Measurements from ENCODE around the gene PCSK6.
A peak's percentile ranks its signal among the peaks of the same experiment; 100 is the strongest.
"Not testable (repeated sequence)": the region's sequence is repeated elsewhere in the genome, so short reads cannot be mapped to it uniquely, and the experiment has no call there.

Gene PCSK6

GRCh38 chr15:101481917-101482525 lies 7.5 kb downstream of the PCSK6 start:
- no peak for DNase-seq

- DNase-seq = no peak
Observed at GRCh38 chr15:101481381-101481705, 8.2 kb downstream of the PCSK6 start.

GRCh38 chr15:101480613-101481380 lies 8.7 kb downstream of the PCSK6 start:
- no peak for DNase-seq

- peak; percentile 11 for DNase-seq
Observed at GRCh38 chr15:101479851-101480612, 9.5 kb downstream of the PCSK6 start.

GRCh38 chr15:101479342-101479845 lies 10.1 kb downstream of the PCSK6 start:
- no peak for DNase-seq

DNA sequence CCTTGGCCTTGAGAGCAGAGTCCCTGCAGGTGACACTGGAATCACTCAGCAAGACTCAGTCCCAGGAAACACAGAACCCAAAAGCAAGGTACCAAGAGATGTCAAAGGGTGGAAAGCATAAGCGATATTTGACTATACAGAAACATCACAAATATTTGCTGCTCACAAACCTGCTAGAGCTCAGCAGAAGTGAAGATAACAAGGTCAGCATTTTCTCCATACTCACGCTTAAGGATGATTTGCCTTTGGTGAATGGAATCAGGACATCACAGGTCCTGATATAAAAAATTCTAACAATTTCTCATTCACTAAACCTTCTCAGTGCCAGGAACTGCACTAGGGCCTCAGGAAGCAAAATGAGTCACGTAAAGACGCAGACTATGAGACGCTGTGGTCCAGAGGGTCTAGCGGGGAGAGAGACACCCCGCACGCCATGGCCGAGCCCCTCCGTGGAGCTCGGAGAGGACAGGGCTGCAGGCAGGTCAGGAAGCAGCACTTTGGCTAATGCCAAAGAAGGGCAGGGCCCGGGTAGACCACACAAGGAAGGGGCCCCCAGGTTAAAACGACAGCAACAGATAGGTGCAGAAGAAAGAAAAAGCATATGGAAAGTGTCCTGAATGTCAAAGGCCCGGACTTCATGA lies 10.7 kb downstream of the PCSK6 start:
- DNase-seq = no peak

GRCh38 chr15:101477851-101478362 lies 11.6 kb downstream of the PCSK6 start:
- DNase-seq = no peak

- no peak for DNase-seq
Observed at GRCh38 chr15:101476756-101477155, 12.8 kb downstream of the PCSK6 start.

DNA sequence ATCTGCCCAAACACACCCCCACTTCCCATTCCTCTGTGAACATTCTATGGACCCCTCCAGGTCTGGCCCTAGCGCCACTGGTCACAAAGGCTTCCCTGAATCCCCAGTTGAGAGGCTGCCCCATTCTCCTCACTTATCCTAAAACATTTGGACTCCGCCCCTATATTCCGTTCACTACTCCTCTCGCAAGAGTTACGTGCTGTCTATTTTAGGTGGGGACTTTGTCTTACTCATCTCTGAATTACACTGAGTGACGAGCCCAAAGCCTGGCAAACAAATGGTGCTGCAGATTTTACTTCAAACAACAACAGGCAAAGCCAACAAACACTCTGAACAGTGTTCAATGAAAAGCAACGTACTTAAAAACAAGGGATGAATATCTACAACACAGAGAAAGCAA lies 14.5 kb downstream of the PCSK6 start:
- DNase-seq = no peak

DNA sequence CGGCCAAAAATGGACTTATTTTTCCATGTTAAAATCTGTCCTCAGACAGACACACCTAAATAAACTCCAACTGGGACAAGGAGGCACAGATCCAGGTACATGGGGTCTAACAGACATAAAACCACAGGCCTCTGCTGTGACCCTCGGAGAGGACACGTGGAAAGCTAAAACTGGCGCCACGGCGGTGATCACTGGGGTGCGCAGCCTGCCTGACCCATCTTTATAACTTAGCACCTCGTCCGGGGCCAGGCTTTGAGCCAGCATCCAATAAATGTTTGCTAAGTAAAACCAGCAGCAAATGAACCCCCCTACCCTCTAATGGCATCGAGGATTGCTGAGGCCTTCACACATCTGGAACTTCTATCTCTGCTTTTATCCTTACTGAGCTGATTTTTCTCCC lies 15.3 kb downstream of the PCSK6 start:
- DNase-seq = no peak

DNA sequence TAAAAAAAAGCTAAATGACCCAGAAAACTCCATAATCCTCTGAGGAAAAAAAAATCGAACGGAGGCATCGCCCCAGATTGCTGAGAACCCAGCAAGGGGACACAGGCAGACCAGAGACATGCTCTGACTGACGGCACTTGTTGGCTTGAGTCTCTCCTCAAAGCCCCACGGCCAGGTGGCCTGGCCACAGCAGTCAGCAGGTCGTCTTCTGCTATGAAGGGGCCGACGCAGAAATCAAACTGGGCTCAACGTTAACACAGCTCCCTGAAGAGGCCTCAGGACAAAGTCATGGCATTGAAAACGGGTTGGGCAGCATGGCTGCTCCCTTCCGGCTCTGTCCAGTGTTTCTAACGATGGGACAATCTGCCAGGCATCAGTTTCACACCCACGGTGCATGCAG lies 17.5 kb downstream of the PCSK6 start:
- no peak for DNase-seq

DNA sequence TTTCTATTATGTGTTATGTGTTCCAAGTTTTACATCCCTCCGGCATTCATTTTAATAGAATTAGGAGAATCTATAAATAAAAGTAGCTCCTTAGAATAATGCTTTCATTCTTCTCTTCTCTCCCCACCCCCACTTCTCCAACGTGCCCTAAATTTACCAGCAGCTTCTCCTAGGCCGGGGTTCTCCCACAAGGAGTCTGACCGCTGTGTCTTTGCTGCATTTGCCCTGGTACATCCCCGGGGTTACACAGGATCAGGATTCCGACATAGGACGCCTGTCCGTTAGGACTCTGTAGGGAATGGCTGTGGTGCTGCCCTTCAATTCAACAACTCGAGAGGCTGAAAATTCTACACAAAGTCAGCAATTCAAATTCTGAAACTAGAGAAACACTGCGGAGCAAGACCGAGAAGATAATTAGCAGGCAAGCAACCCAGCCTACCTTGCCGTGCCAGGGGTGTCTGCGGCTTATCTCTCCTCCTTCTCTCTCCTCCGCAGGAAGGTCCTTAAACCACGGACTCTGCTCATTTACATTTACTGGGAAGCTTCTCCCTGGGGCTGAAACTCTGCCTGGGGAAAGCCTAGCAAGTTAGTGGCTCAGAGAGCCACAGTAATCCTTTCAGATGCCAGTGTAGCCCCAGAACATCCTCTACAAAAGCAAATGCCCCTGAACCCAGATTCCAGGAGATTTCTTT lies 18.8 kb downstream of the PCSK6 start:
- DNase-seq = no peak

DNA sequence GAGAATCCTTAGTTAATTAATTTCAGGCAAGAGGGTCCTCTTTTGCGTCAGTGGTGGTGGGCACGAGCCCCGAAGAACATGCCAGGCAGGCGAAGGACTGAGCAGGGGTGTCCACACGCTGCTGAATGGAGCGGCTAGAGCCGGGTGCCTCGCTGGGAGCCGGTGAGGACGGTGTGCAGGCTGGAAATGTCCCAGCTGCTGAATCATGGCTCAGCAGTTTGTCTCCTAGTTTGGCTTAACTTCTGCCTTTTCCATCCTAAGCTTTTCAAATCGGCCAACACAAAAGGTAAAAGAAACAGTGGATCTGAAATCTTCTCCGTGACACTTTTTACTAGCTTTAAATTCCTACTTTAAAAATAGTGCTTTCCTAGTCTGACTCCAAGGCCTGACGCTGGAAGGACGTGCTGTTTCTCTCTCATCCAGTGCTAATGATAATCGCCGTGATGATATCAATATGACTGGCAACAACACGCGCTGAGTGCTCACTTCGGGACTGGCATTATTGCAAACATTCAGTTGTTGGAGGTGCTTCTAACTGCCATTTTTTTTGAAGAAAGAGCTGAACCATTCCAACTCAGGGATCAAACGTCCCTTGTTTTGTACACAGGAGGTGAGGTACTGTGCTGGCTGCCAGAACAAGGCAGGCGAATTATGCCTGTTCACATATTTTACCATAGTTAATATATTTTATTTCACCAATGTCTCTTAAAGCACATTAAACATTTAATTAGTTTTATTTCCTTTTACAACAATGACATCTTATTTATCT lies 19.8 kb downstream of the PCSK6 start:
- no peak for DNase-seq

DNA sequence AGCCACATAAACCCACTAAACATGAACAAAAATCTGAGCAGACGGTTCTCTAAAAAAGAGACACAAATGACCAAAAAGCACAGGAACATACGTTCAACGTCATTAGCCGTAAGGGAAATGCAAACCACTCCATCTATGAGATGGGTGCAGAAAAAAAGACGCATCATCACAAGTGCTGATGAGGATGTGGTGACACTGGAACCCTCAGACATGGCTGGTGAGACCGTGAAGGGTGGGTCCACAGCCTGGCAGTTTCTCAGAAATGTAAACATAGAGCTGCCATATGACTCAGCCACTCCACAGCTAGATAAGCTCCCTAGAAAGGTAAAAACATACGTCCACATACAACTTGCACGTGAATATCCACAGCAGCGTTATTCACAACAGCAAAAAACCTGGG lies 23.3 kb downstream of the PCSK6 start:
- DNase-seq = no peak

DNA sequence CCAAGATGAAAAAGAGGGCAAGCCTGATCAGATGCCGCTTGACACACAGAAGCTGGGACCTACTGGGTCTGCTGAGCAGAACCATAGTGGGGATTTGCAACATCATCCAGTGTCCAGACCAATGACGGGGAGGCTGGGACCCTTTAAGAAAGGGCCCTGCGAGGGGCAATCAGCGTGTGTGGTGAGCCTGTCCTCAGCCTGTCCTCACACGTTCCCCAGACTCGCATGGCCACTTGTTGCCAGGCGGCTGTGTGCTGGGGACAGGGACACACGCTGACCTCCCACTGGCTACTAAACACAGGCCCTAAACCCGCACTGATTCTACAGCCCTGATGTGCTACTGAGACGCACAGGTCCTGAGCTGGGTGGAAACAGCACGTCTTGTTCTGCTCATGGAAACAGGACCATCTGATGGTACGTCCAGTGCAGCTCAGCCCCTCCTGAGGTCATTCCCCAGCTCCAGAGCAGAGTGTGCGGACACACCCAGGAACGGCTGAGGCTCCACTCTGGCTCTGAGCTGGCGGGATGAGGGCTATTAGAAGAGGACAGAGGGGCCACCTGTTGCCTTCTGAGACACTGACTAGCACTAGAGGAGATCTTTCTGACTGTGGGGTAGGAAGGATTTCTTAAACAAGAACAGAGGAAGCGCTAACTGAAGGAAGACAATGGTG lies 24.4 kb downstream of the PCSK6 start:
- no peak for DNase-seq

GRCh38 chr15:101464256-101464998 lies 25.1 kb downstream of the PCSK6 start:
- no peak for DNase-seq

GRCh38 chr15:101463696-101464095 lies 25.8 kb downstream of the PCSK6 start:
- not testable (repeated sequence) for DNase-seq

DNA sequence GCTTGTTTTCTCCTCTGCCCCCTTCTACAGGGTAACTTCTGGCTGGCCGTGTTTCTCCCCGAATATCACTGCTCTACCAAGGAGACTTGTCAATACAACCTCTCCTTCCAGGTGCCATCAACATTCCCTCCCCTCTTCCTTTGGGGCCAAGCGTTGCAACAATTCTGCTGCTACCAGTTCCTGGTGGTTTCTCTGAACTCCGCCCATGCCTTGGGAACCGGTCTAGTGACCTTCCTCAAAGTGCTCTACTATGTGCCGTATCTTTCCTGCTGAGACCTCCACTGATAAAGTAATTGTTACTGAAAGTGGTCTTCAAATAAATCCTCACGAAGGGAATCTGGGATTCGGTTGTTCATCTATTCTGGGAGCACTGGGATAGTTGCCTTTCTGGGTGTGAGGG lies 26.2 kb downstream of the PCSK6 start:
- no peak for DNase-seq

- DNase-seq = no peak
Observed at GRCh38 chr15:101461097-101461496, 28.4 kb downstream of the PCSK6 start.

- no peak for DNase-seq
Observed at GRCh38 chr15:101459579-101460300, 29.8 kb downstream of the PCSK6 start.
